Gastroesophageal sphincter (tissue), 3 donors: ENCODE measurements around the gene RHBDF2.

Source experiments
- CTCF ChIP-seq, 4 experiments: fragments of 200-600 bp in 2 of 4; fragments of 450-650 bp in 2 of 4; sonication (generic) in 1 of 4; IDR thresholded peaks; one replicate each; pipeline ENCODE4 v1.5.1; 2017 to 2019; ENCODE audit warnings: antibody characterized with exemption in 4 of 4, mild to moderate bottlenecking in 2 of 4, moderate library complexity in 2 of 4
- EP300 ChIP-seq: sonication (generic); formaldehyde crosslinking; IDR thresholded peaks from one replicate; pipeline ENCODE4 v1.6.1; 2017; ENCODE audit warnings: antibody characterized with exemption, mild to moderate bottlenecking
- POLR2A ChIP-seq, 2 donors: fragments of 450-650 bp; IDR thresholded peaks; one replicate each; pipeline ENCODE4 v1.6.1; 2017; ENCODE audit warnings: antibody characterized with exemption in 2 of 2, mild to moderate bottlenecking in 2 of 2, moderate library complexity in 1 of 2

GRCh38 chr17:76528528-76529223 is 27.5 kb upstream of the RHBDF2 start:
- peak in 1 of 4 experiments; percentile 21 for TF ChIP-seq CTCF (IDR thresholded peaks at IDR 0.05)
- TF ChIP-seq POLR2A (IDR thresholded peaks at IDR 0.05), result no peak
- no peak for TF ChIP-seq EP300
